Breast epithelium (tissue), 3 donors: ENCODE measurements around the gene SH3BP4.

Experiments
- POLR2A ChIP-seq: fragments of 450-650 bp; IDR thresholded peaks from one replicate; pipeline ENCODE4 v1.6.1; 2016; ENCODE audit warnings: antibody characterized with exemption, mild to moderate bottlenecking, moderate library complexity
- TF ChIP-seq, protein P1 (sequence below), 3 donors: fragments of 450-650 bp; IDR thresholded peaks; one replicate each; pipeline ENCODE4 v1.5.1; 2016 to 2017; ENCODE audit warnings: antibody characterized with exemption in 3 of 3, mild to moderate bottlenecking in 3 of 3, moderate library complexity in 3 of 3

GRCh38 chr2:235009081-235009480 is 57.3 kb downstream of the SH3BP4 start:
- no peak for TF ChIP-seq POLR2A
- TF ChIP-seq, protein P1, sequence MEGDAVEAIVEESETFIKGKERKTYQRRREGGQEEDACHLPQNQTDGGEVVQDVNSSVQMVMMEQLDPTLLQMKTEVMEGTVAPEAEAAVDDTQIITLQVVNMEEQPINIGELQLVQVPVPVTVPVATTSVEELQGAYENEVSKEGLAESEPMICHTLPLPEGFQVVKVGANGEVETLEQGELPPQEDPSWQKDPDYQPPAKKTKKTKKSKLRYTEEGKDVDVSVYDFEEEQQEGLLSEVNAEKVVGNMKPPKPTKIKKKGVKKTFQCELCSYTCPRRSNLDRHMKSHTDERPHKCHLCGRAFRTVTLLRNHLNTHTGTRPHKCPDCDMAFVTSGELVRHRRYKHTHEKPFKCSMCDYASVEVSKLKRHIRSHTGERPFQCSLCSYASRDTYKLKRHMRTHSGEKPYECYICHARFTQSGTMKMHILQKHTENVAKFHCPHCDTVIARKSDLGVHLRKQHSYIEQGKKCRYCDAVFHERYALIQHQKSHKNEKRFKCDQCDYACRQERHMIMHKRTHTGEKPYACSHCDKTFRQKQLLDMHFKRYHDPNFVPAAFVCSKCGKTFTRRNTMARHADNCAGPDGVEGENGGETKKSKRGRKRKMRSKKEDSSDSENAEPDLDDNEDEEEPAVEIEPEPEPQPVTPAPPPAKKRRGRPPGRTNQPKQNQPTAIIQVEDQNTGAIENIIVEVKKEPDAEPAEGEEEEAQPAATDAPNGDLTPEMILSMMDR (IDR thresholded peaks at IDR 0.05) = no peak
